Right forelimb (tissue), 1 donor: Measurements from ENCODE around the gene CYP2D6.
"Not testable (repeated sequence)": the region's sequence is repeated elsewhere in the genome, so short reads cannot be mapped to it uniquely, and the experiment has no call there.

Experiments
- DNase-seq: peaks from one replicate; pipeline ENCODE4 v3.0.0-alpha.2; 2018

The CYP2D6 gene

GRCh38 chr22:42156598-42156997 lies 26.0 kb upstream of the CYP2D6 start:
- DNase-seq: no peak

- DNase-seq: no peak
These were observed 25.5 kb upstream of the CYP2D6 start for GRCh38 chr22:42156121-42156520.

GRCh38 chr22:42155053-42155543 lies 24.5 kb upstream of the CYP2D6 start:
- no peak for DNase-seq

GRCh38 chr22:42154293-42155052 lies 23.9 kb upstream of the CYP2D6 start:
- DNase-seq: no peak

- no peak for DNase-seq
These were observed 22.2 kb upstream of the CYP2D6 start for GRCh38 chr22:42152661-42153270.

GRCh38 chr22:42151924-42152635 lies 21.5 kb upstream of the CYP2D6 start:
- DNase-seq: no peak

- no peak for DNase-seq
These were observed 20.3 kb upstream of the CYP2D6 start for GRCh38 chr22:42150727-42151590.

- not testable (repeated sequence) for DNase-seq
These were observed 19.2 kb upstream of the CYP2D6 start for GRCh38 chr22:42149798-42150197.

- DNase-seq: no peak
These were observed 14.6 kb upstream of the CYP2D6 start for GRCh38 chr22:42145175-42145574.

- not testable (repeated sequence) for DNase-seq
These were observed 13.5 kb upstream of the CYP2D6 start for GRCh38 chr22:42143859-42144822.

- no peak for DNase-seq
These were observed 12.3 kb upstream of the CYP2D6 start for GRCh38 chr22:42142771-42143461.

- DNase-seq: not testable (repeated sequence)
These were observed 10.9 kb upstream of the CYP2D6 start for GRCh38 chr22:42141307-42142057.

- DNase-seq: not testable (repeated sequence)
These were observed 9.5 kb upstream of the CYP2D6 start for GRCh38 chr22:42140153-42140552.

GRCh38 chr22:42139508-42139907 lies 8.9 kb upstream of the CYP2D6 start:
- not testable (repeated sequence) for DNase-seq

GRCh38 chr22:42138972-42139371 lies 8.4 kb upstream of the CYP2D6 start:
- no peak for DNase-seq

- no peak for DNase-seq
These were observed 7.6 kb upstream of the CYP2D6 start for GRCh38 chr22:42138122-42138770.

- not testable (repeated sequence) for DNase-seq
These were observed 5.1 kb upstream of the CYP2D6 start for GRCh38 chr22:42135688-42136087.

GRCh38 chr22:42134100-42135020 lies 3.8 kb upstream of the CYP2D6 start:
- DNase-seq: no peak
